GM12873 (cell line): ENCODE data around the gene HDHD3.

ENCODE experiments used
- TF ChIP-seq, protein P1 (sequence below): IDR thresholded peaks from 2 replicates; pipeline ENCODE4 v1.5.1; 2012; ENCODE audit warnings: low read depth, mild to moderate bottlenecking, moderate library complexity, low read length, control low read depth; ENCODE audit not compliant: insufficient read depth; ENCODE audit errors: missing control alignments

The HDHD3 gene

DNA sequence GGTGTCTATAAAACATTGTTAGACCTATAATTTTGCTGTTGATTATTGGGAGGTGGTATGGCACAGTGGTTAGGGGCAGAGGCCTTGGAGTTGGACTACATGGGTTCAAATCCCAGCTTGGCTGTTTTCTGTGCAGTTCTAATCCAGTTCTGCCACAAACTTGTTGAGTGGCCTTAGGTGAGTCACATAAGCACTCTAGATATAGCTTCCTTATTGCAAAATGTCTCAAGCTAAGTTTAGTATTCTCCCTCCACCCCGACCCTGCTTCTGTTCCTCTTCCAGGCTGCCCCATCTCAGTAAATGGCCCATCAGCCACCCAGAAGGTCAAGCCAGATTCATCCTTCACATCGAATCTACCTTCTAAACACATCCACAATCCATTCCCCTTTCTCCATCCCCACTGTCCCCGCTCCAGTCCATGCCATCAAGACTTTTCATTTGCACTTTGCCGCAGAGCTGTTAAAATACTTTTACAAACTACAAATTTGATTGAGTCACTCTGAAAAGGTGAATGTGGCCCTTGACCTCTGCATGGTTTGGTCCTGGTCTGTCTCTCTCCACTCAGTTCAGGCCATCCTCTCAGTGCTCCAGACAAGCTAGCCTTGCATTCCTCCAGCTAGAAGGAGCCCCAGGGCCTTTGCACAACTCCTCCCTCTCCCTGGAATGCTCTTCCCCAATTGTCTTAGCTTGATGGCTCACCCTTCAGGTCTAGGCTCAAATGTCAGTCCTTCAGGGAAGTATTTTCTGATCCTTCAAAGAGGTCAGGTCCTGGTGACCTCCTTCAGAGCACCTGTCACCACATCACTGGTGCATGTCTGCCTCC is 10.0 kb upstream of the HDHD3 start:
- TF ChIP-seq, protein P1, sequence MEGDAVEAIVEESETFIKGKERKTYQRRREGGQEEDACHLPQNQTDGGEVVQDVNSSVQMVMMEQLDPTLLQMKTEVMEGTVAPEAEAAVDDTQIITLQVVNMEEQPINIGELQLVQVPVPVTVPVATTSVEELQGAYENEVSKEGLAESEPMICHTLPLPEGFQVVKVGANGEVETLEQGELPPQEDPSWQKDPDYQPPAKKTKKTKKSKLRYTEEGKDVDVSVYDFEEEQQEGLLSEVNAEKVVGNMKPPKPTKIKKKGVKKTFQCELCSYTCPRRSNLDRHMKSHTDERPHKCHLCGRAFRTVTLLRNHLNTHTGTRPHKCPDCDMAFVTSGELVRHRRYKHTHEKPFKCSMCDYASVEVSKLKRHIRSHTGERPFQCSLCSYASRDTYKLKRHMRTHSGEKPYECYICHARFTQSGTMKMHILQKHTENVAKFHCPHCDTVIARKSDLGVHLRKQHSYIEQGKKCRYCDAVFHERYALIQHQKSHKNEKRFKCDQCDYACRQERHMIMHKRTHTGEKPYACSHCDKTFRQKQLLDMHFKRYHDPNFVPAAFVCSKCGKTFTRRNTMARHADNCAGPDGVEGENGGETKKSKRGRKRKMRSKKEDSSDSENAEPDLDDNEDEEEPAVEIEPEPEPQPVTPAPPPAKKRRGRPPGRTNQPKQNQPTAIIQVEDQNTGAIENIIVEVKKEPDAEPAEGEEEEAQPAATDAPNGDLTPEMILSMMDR: no peak

DNA sequence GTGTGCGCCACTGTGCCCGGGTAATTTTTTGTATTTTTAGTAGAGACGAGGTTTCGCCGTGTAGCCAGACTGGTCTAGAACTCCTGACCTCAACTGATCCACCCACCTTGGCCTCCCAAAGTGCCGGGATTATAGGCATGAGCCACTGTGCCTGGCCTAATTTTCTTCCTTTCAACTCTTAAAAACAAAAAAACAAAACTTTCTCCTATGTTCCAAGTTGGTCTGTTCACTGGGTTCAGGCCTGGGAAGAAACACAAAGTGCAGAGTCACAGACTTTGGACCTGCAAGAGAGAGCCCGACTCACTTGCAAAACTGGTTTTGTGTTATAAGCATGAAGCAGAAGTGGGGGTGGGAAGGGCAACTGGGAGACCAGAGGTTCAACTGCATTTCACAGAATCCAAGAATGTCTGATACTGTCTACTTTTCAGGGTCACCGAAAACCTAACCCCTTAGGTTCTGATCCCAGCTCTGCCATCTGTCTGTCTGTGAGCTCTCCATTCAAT is 5.2 kb upstream of the HDHD3 start:
- TF ChIP-seq, protein P1: no peak

GRCh38 chr9:113380869-113381378 is 4.1 kb upstream of the HDHD3 start:
- TF ChIP-seq, protein P1: no peak

- TF ChIP-seq, protein P1: no peak
These were observed 1.4 kb downstream of the HDHD3 start for GRCh38 chr9:113375057-113376023.

GRCh38 chr9:113373676-113374392 is 3.0 kb downstream of the HDHD3 start:
- TF ChIP-seq, protein P1: no peak

- TF ChIP-seq, protein P1: no peak
These were observed 3.5 kb downstream of the HDHD3 start for GRCh38 chr9:113373256-113373655.
